SU-DHL-6 (cell line): Measurements from ENCODE around the gene PTGES3.
A peak's percentile ranks its signal among the peaks of the same experiment; 100 is the strongest.

Source experiments
- H2AFZ ChIP-seq: fragments of 200-600 bp; sonication (generic); 2 replicates; pipeline ENCODE4 v1.6.1; 2014; ENCODE audit warnings: low read depth, mild to moderate bottlenecking, moderate library complexity, mixed read lengths, antibody characterized with exemption, low read length; ENCODE audit not compliant: severe bottlenecking
- H3F3A ChIP-seq: fragments of 200-600 bp; shearing (Covaris generic); 2 replicates; pipeline ENCODE4 v1.6.0; 2016; ENCODE audit warnings: antibody characterized with exemption, mild to moderate bottlenecking; ENCODE audit not compliant: insufficient read depth
- H3K27ac ChIP-seq: fragments of 200-600 bp; sonication (generic); 2 replicates; pipeline ENCODE4 v1.5.1; 2016; ENCODE audit warnings: low read depth, mild to moderate bottlenecking, low read length, moderate library complexity, mixed read lengths
- H3K27me3 ChIP-seq: fragments of 200-600 bp; sonication (generic), shearing (Covaris generic); 2 replicates; pipeline ENCODE4 v1.6.0; 2014; ENCODE audit warnings: mild to moderate bottlenecking, low read length
- H3K36me3 ChIP-seq: fragments of 200-600 bp; sonication (generic); 2 replicates; pipeline ENCODE4 v1.6.1; 2014; ENCODE audit warnings: mild to moderate bottlenecking, low read length, mixed read lengths
- H3K4me2 ChIP-seq: fragments of 300-600, 200-600 bp; shearing (Covaris generic), sonication (generic); 2 replicates; pipeline ENCODE4 v1.6.0; 2014; ENCODE audit warnings: low read length, low read depth, mild to moderate bottlenecking; ENCODE audit not compliant: poor library complexity, severe bottlenecking
- H3K4me3 ChIP-seq: fragments of 200-600 bp; sonication (generic); 2 replicates; pipeline ENCODE4 v1.5.1; 2014; ENCODE audit warnings: antibody characterized with exemption, low read length, mild to moderate bottlenecking, mixed read lengths; ENCODE audit not compliant: insufficient read depth, poor library complexity, severe bottlenecking
- H3K79me2 ChIP-seq: fragments of 200-600 bp; sonication (generic); 2 replicates; pipeline ENCODE4 v1.6.1; 2014; ENCODE audit warnings: mild to moderate bottlenecking, low read length, moderate library complexity; ENCODE audit not compliant: insufficient read depth
- H3K9ac ChIP-seq: fragments of 200-600 bp; sonication (generic); 2 replicates; pipeline ENCODE4 v1.7.0; 2014; ENCODE audit warnings: mild to moderate bottlenecking, low read length
- H3K9me2 ChIP-seq: fragments of 200-600 bp; sonication (generic); replicated peaks from 2 replicates; pipeline ENCODE4 v1.6.1; 2014; ENCODE audit warnings: low read length; ENCODE audit not compliant: insufficient read depth
- H3K9me3 ChIP-seq: fragments of 200-600 bp; sonication (generic); 2 replicates; pipeline ENCODE4 v1.6.1; 2014; ENCODE audit warnings: low read length, mixed read lengths; ENCODE audit not compliant: insufficient read depth
- H4K20me1 ChIP-seq: fragments of 200-600 bp; sonication (generic); 2 replicates; pipeline ENCODE4 v1.6.1; 2014; ENCODE audit warnings: low read depth, mild to moderate bottlenecking, antibody characterized with exemption, low read length, moderate library complexity, mixed read lengths
- EZH2phosphoT487 ChIP-seq: fragments of 200-600 bp; sonication (generic), shearing (Covaris generic); conservative IDR thresholded peaks from 2 replicates; pipeline ENCODE4 v1.6.1; 2018; ENCODE audit warnings: mild to moderate bottlenecking, antibody characterized with exemption, low read length, moderate library complexity, mixed read lengths
- TF ChIP-seq, protein P1 (sequence below): fragments of 200-600 bp; sonication (generic); IDR thresholded peaks from one replicate; pipeline ENCODE4 v1.5.1; 2017; ENCODE audit warnings: antibody characterized with exemption, mild to moderate bottlenecking, low read length, moderate library complexity; ENCODE audit not compliant: insufficient read depth, poor library complexity, severe bottlenecking

The PTGES3 gene

GRCh38 chr12:56633468-56634241 is 54.4 kb downstream of the PTGES3 start:
- peak overlapping the region; percentile 60 for H3K4me3 ChIP-seq
- H3K9me3 ChIP-seq = no peaks in the 10 kb centered on the region
- peak overlapping the region; percentile 59; the same call in 1 of the 2 replicates for H3K9ac ChIP-seq
- no peak overlapping the region for H3K27ac ChIP-seq
- TF ChIP-seq, protein P1, sequence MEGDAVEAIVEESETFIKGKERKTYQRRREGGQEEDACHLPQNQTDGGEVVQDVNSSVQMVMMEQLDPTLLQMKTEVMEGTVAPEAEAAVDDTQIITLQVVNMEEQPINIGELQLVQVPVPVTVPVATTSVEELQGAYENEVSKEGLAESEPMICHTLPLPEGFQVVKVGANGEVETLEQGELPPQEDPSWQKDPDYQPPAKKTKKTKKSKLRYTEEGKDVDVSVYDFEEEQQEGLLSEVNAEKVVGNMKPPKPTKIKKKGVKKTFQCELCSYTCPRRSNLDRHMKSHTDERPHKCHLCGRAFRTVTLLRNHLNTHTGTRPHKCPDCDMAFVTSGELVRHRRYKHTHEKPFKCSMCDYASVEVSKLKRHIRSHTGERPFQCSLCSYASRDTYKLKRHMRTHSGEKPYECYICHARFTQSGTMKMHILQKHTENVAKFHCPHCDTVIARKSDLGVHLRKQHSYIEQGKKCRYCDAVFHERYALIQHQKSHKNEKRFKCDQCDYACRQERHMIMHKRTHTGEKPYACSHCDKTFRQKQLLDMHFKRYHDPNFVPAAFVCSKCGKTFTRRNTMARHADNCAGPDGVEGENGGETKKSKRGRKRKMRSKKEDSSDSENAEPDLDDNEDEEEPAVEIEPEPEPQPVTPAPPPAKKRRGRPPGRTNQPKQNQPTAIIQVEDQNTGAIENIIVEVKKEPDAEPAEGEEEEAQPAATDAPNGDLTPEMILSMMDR = no peak
- no peaks in the 10 kb centered on the region for H3K27me3 ChIP-seq
- H4K20me1 ChIP-seq = no peaks in the 10 kb centered on the region
- H3K4me2 ChIP-seq = peak overlapping the region; percentile 76
- peaks cover 13% of the 10 kb centered on the region for H3K36me3 ChIP-seq
- peaks cover 26% of the 10 kb centered on the region for H3K79me2 ChIP-seq
- no peak overlapping the region for H2AFZ ChIP-seq
- no peaks in the 10 kb centered on the region for H3K9me2 ChIP-seq
- peaks cover 26% of the 10 kb centered on the region for H3F3A ChIP-seq

- Histone ChIP-seq H3K27ac (no peak overlapping the region), H3K9me2 (no peaks in the 10 kb centered on the region), H3K9ac (peak overlapping the region; percentile 24; the same call in 1 of the 2 replicates), H3K4me3 (peak overlapping the region; percentile 18), H3F3A (peaks cover 18% of the 10 kb centered on the region), H3K27me3 (no peaks in the 10 kb centered on the region), H3K9me3 (no peaks in the 10 kb centered on the region), H3K4me2 (peak overlapping the region; percentile 59), H3K36me3 (peaks cover 5% of the 10 kb centered on the region), H3K79me2 (peaks cover 34% of the 10 kb centered on the region), H2AFZ (no peak overlapping the region), H4K20me1 (no peaks in the 10 kb centered on the region)
- TF ChIP-seq, protein P1 = no peak
- no peak for TF ChIP-seq EZH2phosphoT487
Measured at GRCh38 chr12:56632701-56633467, 55.2 kb downstream of the PTGES3 start.

- H3F3A ChIP-seq = peaks cover 10% of the 10 kb centered on the region
- no peak for TF ChIP-seq EZH2phosphoT487
- TF ChIP-seq, protein P1 = no peak
- no peak overlapping the region for H2AFZ ChIP-seq
- peaks cover 42% of the 10 kb centered on the region for H3K79me2 ChIP-seq
- no peaks in the 10 kb centered on the region for H4K20me1 ChIP-seq
- no peaks in the 10 kb centered on the region for H3K27me3 ChIP-seq
- H3K9me3 ChIP-seq = no peaks in the 10 kb centered on the region
- no peaks in the 10 kb centered on the region for H3K9me2 ChIP-seq
- peak overlapping the region; percentile 18 for H3K4me3 ChIP-seq
- peak overlapping the region; percentile 59 for H3K4me2 ChIP-seq
- peak overlapping the region; percentile 48 for H3K27ac ChIP-seq
- no peaks in the 10 kb centered on the region for H3K36me3 ChIP-seq
- H3K9ac ChIP-seq = peak overlapping the region; percentile 24; the same call in 1 of the 2 replicates
Measured at GRCh38 chr12:56631790-56632700, 56.0 kb downstream of the PTGES3 start.
